NCI-H2171 (cell line): ENCODE results near the gene BCR.
"Not testable (repeated sequence)": the region's sequence is repeated elsewhere in the genome, so short reads cannot be mapped to it uniquely, and the experiment has no call there.

Experiments used
- DNase-seq: peaks from one replicate; lab custom pipeline; 2025; lab: John Stamatoyannopoulos, UW

Gene BCR

DNA sequence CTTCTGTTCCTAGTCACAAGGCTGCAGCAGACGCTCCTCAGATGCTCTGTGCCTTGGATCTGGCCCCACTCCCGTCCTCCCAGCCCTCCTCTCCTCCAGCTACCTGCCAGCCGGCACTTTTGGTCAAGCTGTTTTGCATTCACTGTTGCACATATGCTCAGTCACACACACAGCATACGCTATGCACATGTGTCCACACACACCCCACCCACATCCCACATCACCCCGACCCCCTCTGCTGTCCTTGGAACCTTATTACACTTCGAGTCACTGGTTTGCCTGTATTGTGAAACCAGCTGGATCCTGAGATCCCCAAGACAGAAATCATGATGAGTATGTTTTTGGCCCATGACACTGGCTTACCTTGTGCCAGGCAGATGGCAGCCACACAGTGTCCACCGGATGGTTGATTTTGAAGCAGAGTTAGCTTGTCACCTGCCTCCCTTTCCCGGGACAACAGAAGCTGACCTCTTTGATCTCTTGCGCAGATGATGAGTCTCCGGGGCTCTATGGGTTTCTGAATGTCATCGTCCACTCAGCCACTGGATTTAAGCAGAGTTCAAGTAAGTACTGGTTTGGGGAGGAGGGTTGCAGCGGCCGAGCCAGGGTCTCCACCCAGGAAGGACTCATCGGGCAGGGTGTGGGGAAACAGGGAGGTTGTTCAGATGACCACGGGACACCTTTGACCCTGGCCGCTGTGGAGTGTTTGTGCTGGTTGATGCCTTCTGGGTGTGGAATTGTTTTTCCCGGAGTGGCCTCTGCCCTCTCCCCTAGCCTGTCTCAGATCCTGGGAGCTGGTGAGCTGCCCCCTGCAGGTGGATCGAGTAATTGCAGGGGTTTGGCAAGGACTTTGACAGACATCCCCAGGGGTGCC lies 109.8 kb downstream of the BCR start:
- DNase-seq: no peak

- DNase-seq: no peak
Measured at GRCh38 chr22:23291806-23292452, 111.6 kb downstream of the BCR start.

GRCh38 chr22:23292453-23293350 lies 112.4 kb downstream of the BCR start:
- no peak for DNase-seq

DNA sequence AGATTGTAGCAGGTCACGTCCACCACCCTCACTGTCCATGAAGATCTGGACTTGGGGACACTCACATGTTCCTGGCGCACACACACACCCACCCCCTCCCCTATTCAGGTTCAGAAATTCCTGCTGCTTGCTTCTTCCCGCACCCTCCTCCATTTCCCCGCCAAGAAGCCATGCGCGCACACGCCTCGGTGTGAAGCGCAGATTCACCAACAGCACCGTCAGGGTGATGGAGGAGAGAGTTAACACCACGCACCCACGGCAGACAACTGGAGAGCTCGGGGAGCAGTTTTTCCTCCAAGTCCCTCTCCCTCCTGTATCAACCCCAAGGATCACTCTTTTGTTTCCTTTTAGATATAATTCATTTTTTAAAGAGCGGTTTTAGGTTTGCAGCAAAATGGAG lies 113.4 kb downstream of the BCR start:
- no peak for DNase-seq

- DNase-seq: no peak
Measured at GRCh38 chr22:23294221-23294620, 113.9 kb downstream of the BCR start.

DNA sequence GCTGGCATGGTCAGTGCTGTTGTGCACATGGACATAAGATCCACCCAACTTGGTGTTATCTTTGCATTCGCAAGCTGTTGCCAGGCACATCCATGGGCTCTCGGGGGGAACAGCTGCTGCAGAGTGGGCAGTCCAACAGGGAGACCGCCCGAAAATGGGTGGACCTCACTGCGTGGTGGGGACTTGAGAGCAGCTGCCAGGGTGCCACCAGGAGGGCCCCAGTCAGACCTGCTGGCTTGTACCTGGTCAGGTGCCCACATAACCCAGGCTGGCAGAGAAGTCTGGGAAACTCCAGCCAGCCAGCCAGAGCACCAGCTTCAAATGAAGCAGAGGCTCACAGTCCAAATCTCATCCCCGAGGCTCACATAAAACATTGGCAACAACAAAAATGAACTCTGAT lies 120.2 kb downstream of the BCR start:
- DNase-seq: no peak

- DNase-seq: no peak
Measured at GRCh38 chr22:23301591-23301990, 121.3 kb downstream of the BCR start.

DNA sequence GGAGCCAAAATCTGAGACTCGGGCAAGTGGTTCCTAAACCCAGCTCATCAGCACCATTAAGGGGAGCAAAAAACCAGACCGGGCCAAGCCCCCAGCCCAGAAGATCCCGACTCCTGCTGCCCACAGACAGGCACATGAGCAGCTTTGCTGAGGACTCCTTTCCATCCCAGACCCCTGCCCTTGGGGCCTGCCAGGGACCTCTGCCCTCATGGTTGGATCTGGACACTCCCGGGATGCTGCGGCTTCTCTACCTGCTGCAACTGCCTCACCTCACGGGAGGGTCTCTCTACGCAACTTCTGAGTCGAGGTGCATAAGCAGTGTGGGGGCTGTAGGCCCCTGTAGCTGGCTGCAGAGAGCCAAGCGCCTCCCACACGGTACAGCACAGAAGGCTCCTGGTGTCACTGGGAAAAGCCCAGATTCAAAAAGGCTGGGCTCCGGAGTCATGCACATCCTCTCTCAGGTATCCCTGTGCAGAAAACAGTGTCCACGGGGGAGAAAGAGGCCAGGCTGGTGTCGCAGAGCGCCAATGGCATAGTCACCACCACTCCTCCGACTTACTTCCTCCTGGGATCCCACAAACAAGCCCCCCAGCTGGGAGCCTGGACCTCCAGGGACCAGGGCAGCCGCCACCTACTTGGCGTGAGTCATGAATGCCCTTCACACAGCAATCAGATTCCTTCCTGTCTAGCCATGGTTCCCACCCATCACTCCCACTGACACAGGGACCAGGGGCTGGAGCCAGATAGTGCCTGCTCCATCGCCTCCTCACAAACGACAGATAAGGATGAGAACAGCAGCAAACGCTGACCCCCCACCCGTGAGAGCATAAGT lies 122.1 kb downstream of the BCR start:
- no peak for DNase-seq

DNA sequence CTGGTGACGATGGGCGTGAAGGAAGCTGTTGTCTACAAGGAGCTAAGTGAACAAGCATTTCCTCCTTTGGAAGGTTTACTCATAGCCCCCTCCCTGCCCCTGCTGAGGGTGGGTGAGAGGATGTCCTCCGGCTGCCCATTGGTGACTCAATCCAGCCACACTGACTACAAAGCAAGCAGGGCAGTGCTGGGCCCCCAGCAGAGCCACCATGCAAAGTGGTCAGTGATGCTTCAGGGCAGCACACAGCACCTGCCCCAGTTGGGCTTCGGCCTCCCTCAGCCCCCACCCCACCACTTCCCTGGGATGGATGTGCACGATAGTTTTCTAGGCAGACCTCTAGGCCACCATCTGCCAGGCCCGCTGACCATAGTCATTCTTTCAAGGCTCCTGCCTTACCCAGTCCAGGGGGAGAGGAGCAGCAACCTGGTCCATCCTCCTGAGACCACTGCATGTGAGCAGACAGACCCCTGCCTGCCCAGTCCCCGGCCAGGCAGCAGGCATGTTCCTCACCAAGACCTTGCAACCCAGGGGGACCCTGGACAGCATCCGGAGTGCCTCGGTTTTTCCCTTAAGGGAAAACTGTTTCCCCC lies 125.1 kb downstream of the BCR start:
- no peak for DNase-seq

DNA sequence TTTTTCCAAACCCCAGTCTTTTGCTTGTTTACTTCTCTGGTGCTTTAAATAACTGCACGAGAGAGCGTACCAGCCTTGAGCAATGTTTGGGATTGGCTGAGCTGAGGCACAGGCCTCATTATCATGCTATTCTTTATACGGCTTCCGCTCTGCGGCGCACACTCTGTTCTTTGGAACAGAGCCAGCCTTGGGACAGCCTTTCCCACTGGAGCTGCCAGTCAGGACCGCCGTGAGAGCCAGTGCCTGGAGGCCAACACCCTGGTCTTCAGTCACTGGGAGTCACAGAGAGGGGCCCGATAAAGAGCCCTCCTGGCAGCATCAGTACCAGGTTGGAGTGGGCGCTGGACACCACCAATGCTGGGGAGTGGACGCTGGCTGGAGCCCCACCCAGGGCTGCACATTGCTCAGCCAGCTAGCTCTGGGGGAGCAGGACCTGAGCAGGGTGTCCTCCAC lies 125.6 kb downstream of the BCR start:
- no peak for DNase-seq

- no peak for DNase-seq
Measured at GRCh38 chr22:23306438-23306921, 126.2 kb downstream of the BCR start.

GRCh38 chr22:23306926-23307325 lies 126.6 kb downstream of the BCR start:
- no peak for DNase-seq

DNA sequence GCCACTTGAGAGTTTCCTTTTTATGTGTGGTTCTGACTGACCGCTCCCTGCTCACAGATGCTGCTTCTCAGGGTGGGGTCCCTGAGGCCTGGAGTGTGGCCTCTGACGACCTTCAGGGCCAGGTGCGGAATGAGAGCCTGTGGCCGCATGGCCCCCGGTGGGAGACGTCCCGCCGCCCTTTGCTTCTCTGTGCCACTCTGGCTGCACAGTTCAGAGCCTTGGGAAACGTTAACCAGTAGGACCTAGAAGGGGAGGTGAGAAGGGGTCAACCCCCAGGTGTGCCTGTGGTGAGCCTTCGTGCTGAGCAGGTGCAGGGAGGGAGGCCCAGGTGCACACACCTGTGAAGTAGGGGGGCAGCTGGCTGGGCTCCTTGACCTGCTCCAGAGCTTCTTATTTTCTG lies 127.2 kb downstream of the BCR start:
- not testable (repeated sequence) for DNase-seq

DNA sequence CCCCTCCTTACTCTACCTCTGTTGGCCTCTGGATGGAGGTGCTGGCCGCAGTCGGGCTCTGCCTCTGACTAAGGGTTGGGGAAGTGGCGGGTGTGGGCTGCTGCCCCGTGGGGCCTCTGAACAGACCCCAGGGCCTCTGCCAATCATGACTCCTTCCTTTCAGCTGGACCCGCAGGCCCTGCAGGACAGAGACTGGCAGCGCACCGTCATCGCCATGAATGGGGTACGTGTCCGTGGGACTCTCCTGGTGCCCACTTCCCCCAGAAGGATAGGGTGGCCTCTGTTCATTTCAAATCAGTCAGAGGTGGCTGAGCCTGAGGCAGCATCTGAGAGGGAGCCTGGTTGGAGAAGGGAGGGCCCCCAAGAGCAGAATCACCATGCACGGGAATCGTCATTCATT lies 129.0 kb downstream of the BCR start:
- not testable (repeated sequence) for DNase-seq

DNA sequence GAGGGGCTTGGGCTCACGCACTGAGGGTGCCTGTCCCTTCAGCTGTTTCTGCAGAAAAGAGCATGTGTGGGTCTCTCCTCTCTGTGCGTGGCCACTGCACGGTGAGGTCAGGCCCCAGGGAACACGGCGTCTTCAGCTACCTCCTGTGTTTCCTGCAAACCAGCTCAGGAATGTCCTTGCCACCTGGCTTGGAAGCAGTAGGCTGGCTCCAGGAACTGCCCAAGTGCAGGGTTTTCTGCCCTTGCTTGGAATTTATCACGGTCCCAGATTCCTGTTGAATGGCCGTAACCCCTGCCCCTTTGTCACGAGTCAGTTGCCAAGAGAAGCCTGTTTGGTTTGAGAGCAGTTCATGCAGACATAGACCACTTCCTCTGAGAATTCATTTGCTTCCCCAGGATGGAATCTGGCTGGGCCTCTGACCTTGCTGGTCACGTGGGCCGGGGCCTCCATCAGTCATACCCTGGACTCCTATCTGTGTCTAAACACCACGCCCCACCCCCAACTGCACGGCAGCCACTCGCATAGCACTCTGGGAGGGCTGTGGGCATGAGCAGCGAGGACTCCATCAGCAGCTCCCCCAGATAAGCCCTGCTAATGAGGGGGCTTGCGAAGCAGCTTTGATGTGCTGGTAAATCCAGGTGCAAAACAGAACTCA lies 130.3 kb downstream of the BCR start:
- DNase-seq: not testable (repeated sequence)

- DNase-seq: not testable (repeated sequence)
Measured at GRCh38 chr22:23311635-23312420, 131.5 kb downstream of the BCR start.

GRCh38 chr22:23313791-23314567 lies 133.7 kb downstream of the BCR start:
- no peak for DNase-seq

- DNase-seq: peak; percentile 21
Measured at GRCh38 chr22:23315341-23315917, 135.1 kb downstream of the BCR start.
